ENCODE measurements around the gene FGF18. TPM values are rescaled to one million over a fixed set of nuclear protein-coding genes. Genes with fewer than 3 reads are reported as not detected.

FGF18 gene
- total and polyA plus RNA-seq, 9 of the 15 experiments (the other 6 are each of a cell fraction or from before 2014, with no cell fraction given) = 0.05 to 0.18 (median 0.11) TPM; not detected in 6

DNA sequence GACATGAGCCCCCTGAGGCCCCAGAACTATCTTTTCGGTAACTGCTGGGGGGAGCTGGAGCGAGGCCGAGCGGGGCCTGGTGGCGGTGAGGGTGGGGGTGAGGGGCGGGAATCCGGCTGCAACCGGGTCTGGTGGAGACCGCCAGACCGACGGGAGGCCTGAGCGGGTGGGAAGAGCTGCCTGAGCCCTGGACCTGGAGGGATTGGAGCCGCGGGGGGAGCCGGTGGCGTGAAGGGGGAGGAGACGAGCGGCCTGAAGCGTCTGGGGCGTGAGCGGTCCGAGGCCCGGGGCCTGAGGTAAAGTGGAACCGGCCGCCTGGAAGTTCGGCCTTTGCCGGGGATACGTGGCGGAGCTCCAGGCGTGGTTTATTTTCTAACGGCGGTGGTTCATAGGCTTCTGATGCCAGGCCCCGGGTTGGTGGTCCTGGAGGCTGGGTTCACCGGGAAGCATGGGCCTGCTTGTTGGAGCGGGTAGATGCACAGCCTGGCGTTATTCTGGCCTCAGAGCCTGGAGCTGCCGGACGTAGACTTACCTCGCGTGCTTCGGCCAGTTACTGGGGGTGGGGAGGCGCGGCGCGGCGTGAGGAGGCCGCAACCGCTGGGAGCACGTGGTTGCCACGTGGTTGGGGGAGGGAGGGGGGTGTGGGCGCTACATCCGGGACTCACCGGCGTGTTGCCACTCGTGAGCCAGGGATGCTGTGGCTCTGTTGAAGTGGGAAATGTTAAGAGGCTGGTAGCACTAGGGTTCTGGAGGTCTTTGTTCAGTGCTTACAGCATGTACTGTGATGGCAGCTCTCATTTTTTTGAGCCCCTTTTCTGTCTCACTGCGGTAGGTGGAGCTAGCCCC, 31.3 kb upstream of the FGF18 start (continued):
- no peak for TF ChIP-seq TCF7L2 (IDR thresholded peaks at IDR 0.05; ENCODE audit: low read depth, low read length)
- no peak for TF ChIP-seq ASH1L (IDR thresholded peaks at IDR 0.05; ENCODE audit: borderline replicate concordance, low read depth, partially characterized antibody)
- TF ChIP-seq, protein P1, sequence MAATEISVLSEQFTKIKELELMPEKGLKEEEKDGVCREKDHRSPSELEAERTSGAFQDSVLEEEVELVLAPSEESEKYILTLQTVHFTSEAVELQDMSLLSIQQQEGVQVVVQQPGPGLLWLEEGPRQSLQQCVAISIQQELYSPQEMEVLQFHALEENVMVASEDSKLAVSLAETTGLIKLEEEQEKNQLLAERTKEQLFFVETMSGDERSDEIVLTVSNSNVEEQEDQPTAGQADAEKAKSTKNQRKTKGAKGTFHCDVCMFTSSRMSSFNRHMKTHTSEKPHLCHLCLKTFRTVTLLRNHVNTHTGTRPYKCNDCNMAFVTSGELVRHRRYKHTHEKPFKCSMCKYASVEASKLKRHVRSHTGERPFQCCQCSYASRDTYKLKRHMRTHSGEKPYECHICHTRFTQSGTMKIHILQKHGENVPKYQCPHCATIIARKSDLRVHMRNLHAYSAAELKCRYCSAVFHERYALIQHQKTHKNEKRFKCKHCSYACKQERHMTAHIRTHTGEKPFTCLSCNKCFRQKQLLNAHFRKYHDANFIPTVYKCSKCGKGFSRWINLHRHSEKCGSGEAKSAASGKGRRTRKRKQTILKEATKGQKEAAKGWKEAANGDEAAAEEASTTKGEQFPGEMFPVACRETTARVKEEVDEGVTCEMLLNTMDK (IDR thresholded peaks at IDR 0.05; ENCODE audit: borderline replicate concordance, insufficient read depth, low read depth, low read length, poor library complexity, severe bottlenecking) = no peak
- no peak for TF ChIP-seq BCL6 (CRISPR knock-in tag; IDR thresholded peaks at IDR 0.05)
- no peak for TF ChIP-seq ZNF778 (CRISPR knock-in tag; IDR thresholded peaks at IDR 0.05)
- TF ChIP-seq KLF10 (CRISPR knock-in tag; IDR thresholded peaks at IDR 0.05) = no peak
- no peak for TF ChIP-seq MCM2 (IDR thresholded peaks at IDR 0.05; ENCODE audit: low read depth)
- TF ChIP-seq, protein P2, sequence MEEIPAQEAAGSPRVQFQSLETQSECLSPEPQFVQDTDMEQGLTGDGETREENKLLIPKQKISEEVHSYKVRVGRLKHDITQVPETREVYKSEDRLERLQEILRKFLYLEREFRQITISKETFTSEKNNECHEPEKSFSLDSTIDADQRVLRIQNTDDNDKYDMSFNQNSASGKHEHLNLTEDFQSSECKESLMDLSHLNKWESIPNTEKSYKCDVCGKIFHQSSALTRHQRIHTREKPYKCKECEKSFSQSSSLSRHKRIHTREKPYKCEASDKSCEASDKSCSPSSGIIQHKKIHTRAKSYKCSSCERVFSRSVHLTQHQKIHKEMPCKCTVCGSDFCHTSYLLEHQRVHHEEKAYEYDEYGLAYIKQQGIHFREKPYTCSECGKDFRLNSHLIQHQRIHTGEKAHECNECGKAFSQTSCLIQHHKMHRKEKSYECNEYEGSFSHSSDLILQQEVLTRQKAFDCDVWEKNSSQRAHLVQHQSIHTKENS (CRISPR knock-in tag; IDR thresholded peaks at IDR 0.05) = no peak
- no peak for TF ChIP-seq RUNX1 (IDR thresholded peaks at IDR 0.05; ENCODE audit: low read depth)
- TF ChIP-seq CREB1 (IDR thresholded peaks at IDR 0.05) = 0 out of 2 replicates have a peak, but pooled peaks have one; percentile 10
- TF ChIP-seq CREB1 (CRISPR knock-in tag; IDR thresholded peaks at IDR 0.05) = 0 out of 2 replicates have a peak, but pooled peaks have one; percentile 24
- TF ChIP-seq, protein P3, sequence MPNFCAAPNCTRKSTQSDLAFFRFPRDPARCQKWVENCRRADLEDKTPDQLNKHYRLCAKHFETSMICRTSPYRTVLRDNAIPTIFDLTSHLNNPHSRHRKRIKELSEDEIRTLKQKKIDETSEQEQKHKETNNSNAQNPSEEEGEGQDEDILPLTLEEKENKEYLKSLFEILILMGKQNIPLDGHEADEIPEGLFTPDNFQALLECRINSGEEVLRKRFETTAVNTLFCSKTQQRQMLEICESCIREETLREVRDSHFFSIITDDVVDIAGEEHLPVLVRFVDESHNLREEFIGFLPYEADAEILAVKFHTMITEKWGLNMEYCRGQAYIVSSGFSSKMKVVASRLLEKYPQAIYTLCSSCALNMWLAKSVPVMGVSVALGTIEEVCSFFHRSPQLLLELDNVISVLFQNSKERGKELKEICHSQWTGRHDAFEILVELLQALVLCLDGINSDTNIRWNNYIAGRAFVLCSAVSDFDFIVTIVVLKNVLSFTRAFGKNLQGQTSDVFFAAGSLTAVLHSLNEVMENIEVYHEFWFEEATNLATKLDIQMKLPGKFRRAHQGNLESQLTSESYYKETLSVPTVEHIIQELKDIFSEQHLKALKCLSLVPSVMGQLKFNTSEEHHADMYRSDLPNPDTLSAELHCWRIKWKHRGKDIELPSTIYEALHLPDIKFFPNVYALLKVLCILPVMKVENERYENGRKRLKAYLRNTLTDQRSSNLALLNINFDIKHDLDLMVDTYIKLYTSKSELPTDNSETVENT (CRISPR knock-in tag; IDR thresholded peaks at IDR 0.05) = no peak; the same call in 1 of the 2 replicates
- TF ChIP-seq HOXB6 (CRISPR knock-in tag; IDR thresholded peaks at IDR 0.05; ENCODE audit: borderline replicate concordance) = no peak
- TF ChIP-seq, protein P4, sequence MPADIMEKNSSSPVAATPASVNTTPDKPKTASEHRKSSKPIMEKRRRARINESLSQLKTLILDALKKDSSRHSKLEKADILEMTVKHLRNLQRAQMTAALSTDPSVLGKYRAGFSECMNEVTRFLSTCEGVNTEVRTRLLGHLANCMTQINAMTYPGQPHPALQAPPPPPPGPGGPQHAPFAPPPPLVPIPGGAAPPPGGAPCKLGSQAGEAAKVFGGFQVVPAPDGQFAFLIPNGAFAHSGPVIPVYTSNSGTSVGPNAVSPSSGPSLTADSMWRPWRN (IDR thresholded peaks at IDR 0.05; ENCODE audit: low read depth) = peak; percentile 74
- no peak for TF ChIP-seq DACH1 (IDR thresholded peaks at IDR 0.05; ENCODE audit: partially characterized antibody)
- TF ChIP-seq CTBP1 (IDR thresholded peaks at IDR 0.05; ENCODE audit: borderline replicate concordance) = no peak
- TF ChIP-seq TBL1XR1 (IDR thresholded peaks at IDR 0.05; ENCODE audit: low read length in 2 of 2) = peak; percentile 27 to 49; a peak in 1 of 4 replicates
- TF ChIP-seq CBFB (CRISPR knock-in tag; IDR thresholded peaks at IDR 0.05) = no peak
- no peak for TF ChIP-seq IFI16 (CRISPR knock-in tag; IDR thresholded peaks at IDR 0.05)
- no peak for TF ChIP-seq PYGO2 (tag; IDR thresholded peaks at IDR 0.05)
- TF ChIP-seq ZBTB17 (CRISPR knock-in tag; IDR thresholded peaks at IDR 0.05) = 0 out of 2 replicates have a peak, but pooled peaks have one; percentile 35
- TF ChIP-seq HCFC1 (IDR thresholded peaks at IDR 0.05; ENCODE audit: low read depth, low read length) = no peak; the same call in 1 of the 2 replicates
- peak; percentile 45; the same call in 1 of the 2 replicates for TF ChIP-seq PHB (CRISPR knock-in tag; IDR thresholded peaks at IDR 0.05)
- TF ChIP-seq SPI1 (IDR thresholded peaks at IDR 0.05; ENCODE audit: borderline replicate concordance, low read depth, low read length) = no peak
